Adrenal gland (tissue), 12 donors: Measurements from ENCODE around the gene GPM6B. TPM values are rescaled to one million over a fixed set of nuclear protein-coding genes. Genes with fewer than 3 reads are reported as not detected.

ENCODE experiments used
- DNase-seq, 7 donors: peaks; one replicate each; pipeline ENCODE4 v3.0.0-alpha.2; 2019 to 2020
- H3K27ac ChIP-seq, 5 donors: fragments of 200-600 bp; sonication (generic) in 4 of 5; 1 replicate in 3 of 5; 2 replicates in 2 of 5; pipeline versions ENCODE4 v1.5.1 to v1.8.0; 2016 to 2020; ENCODE audit warnings: mild to moderate bottlenecking in 1 of 5
- H3K27me3 ChIP-seq: fragments of 200-600 bp; 2 replicates; pipeline ENCODE4 v1.8.0; 2021
- H3K36me3 ChIP-seq, 2 donors: fragments of 200-600 bp; replicated peaks in 1 of 2; 1 replicate in 1 of 2; 2 replicates in 1 of 2; pipeline versions ENCODE4 v1.5.1 to v1.8.0; 2018 to 2022
- H3K4me1 ChIP-seq, 2 donors: fragments of 200-600 bp; replicated peaks in 1 of 2; 1 replicate in 1 of 2; 2 replicates in 1 of 2; pipeline versions ENCODE4 v1.5.1 to v1.8.0; 2018 to 2021
- H3K4me3 ChIP-seq, 4 donors: fragments of 200-600 bp; sonication (generic) in 3 of 4; one replicate each; pipeline ENCODE4 v1.5.1; 2016 to 2018
- H3K9me3 ChIP-seq, 3 donors: fragments of 200-600 bp; sonication (generic) in 1 of 3; replicated peaks in 1 of 3; 1 replicate in 2 of 3; 2 replicates in 1 of 3; pipeline versions ENCODE4 v1.5.1 to v1.8.0; 2016 to 2021
- POLR2A ChIP-seq, 2 donors: fragments of 450-650 bp; IDR thresholded peaks; one replicate each; pipeline ENCODE4 v1.6.1; 2017; ENCODE audit warnings: antibody characterized with exemption in 2 of 2, mild to moderate bottlenecking in 2 of 2, moderate library complexity in 1 of 2
- WGBS, 4 donors: extraction: QIAGEN DNeasy Blood & Tissue Kit in 2 of 4; methylation state at CpG; one replicate each; pipeline versions ENCODE4 v1.1.5 to v1.1.7; 2013 to 2017; 5-methylcytosine and 5-hydroxymethylcytosine counted together
- intact Hi-C, 2 donors: fragments of 100-400 bp; cut with DNase I; formaldehyde crosslinking; loops; one replicate each; pipeline versions ENCODE4 v1.14.1 to v1.15.0; 2022 to 2023
- polyA plus RNA-seq, 3 donors: library from polyadenylated mRNA; stranded (reverse); fragments of 200-250 nt in 2 of 3; fragments of 350-450 nt in 1 of 3; fragmentation: Illumina TruSeq in 1 of 3; extraction: RNeasy Lipid Tissue Mini Kit (QIAGEN cat#74804) in 1 of 3; gene quantifications; one replicate each; pipeline ENCODE4 v1.2.3, GENCODE V29; 2013 to 2014
- total RNA-seq, 9 donors: library from RNA; depleted of rRNA in 4 of 9; stranded (reverse); fragments of >200 nt in 4 of 9; fragments of 120-200 nt in 1 of 9; fragmentation: NEBNext Ultra II Directional in 1 of 9; extraction: Animal tissue kit (Norgen Biotek cat#: 25700) in 1 of 9; gene quantifications; one replicate each; pipeline versions ENCODE4 v1.1.0 to v1.2.4, GENCODE V29; 2013 to 2023
- TF ChIP-seq, protein P1 (sequence below), 6 experiments: fragments of 450-650 bp in 4 of 6; fragments of 200-600 bp in 2 of 6; sonication (generic) in 1 of 6; IDR thresholded peaks; 1 replicate in 5 of 6; 2 replicates in 1 of 6; pipeline versions ENCODE4 v1.5.1 to v1.8.0; 2016 to 2021; ENCODE audit warnings: antibody characterized with exemption in 6 of 6, mild to moderate bottlenecking in 2 of 6, moderate library complexity in 1 of 6
- donor health status: healthy with polysubstance abuse.
- donor health status: Bipolar disorder and iron deficiency.
- donor health status: DM: yes; HTN: yes; CAD: no.
- donor health status: DM: no; HTN: no; CAD: no.
- donor health status: DM: no; HTN: no; CAD: no.
- donor health status: DM: yes; HTN: yes; CAD: no.

Gene GPM6B
- total and polyA plus RNA-seq, 12 donors: 1.0 to 7.5 (median 4.2) TPM

DNA sequence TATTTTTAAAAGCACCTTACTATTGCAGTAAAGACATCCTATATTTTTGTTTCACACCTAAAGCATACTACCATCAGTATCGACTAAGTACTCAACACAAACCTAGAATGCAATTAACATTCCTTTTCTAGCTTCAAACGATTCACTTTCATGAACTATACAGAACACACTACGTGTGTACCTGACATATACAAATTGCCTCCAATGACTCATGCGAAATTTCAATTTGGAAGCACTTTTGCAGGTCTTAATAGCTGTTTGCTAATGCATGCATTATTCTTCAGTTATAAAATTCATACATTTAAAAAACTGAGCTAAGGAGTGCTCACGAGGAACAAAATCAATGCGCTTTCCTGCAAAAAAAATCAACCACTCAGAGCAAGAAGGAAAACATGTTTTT is 19.7 kb upstream of the GPM6B start:
- Histone ChIP-seq H3K4me1 (no peaks in the 10 kb centered on the region), H3K36me3 (no peaks in the 10 kb centered on the region), H3K27me3 (peaks cover 26% of the 10 kb centered on the region), H3K9me3 (no peaks in the 10 kb centered on the region), H3K4me3 (no peak overlapping the region), H3K27ac (no peak overlapping the region)
- TF ChIP-seq, protein P1, sequence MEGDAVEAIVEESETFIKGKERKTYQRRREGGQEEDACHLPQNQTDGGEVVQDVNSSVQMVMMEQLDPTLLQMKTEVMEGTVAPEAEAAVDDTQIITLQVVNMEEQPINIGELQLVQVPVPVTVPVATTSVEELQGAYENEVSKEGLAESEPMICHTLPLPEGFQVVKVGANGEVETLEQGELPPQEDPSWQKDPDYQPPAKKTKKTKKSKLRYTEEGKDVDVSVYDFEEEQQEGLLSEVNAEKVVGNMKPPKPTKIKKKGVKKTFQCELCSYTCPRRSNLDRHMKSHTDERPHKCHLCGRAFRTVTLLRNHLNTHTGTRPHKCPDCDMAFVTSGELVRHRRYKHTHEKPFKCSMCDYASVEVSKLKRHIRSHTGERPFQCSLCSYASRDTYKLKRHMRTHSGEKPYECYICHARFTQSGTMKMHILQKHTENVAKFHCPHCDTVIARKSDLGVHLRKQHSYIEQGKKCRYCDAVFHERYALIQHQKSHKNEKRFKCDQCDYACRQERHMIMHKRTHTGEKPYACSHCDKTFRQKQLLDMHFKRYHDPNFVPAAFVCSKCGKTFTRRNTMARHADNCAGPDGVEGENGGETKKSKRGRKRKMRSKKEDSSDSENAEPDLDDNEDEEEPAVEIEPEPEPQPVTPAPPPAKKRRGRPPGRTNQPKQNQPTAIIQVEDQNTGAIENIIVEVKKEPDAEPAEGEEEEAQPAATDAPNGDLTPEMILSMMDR (IDR thresholded peaks at IDR 0.05): no peak
- TF ChIP-seq POLR2A (IDR thresholded peaks at IDR 0.05): no peak
- WGBS, 4 donors: 62 to 74% (median 67%) methylated on average over 6 of the region's 6 CpGs
- intact Hi-C loops: no loop called here
- DNase-seq: no peak

GRCh38 chrX:13835825-13836224 is 18.9 kb upstream of the GPM6B start:
- H3K27ac ChIP-seq: no peak overlapping the region
- intact Hi-C loops: no loop called here
- no peak for DNase-seq
- TF ChIP-seq, protein P1 (IDR thresholded peaks at IDR 0.05): no peak
- TF ChIP-seq POLR2A (IDR thresholded peaks at IDR 0.05): no peak
- WGBS, 4 donors: 34 to 50% (median 42%) methylated on average over 2 to 4 of the region's 4 CpGs
- peaks cover 24% of the 10 kb centered on the region for H3K27me3 ChIP-seq
- H3K4me1 ChIP-seq: no peaks in the 10 kb centered on the region
- H3K4me3 ChIP-seq: no peak overlapping the region
- no peaks in the 10 kb centered on the region for H3K9me3 ChIP-seq
- H3K36me3 ChIP-seq: no peaks in the 10 kb centered on the region

DNA sequence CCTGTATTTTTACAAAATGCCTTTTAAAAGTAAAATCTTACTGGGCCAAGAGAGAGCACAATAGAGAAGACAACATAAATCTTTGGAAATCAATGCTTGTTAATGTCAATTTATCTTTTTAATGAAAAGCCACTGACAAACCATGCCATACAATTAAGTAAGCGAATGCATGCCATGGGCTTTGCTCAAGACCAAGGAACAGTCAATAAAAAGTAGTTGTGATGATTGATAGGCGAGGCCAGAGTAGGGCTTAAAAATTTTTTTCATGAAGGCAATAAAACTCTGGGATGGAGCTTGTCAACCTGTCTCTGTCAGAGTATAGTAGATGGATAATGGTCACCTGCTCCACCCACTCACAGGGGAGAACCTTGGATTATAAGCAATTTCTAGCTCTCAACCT is 17.5 kb upstream of the GPM6B start:
- Histone ChIP-seq H3K4me1 (no peaks in the 10 kb centered on the region), H3K36me3 (no peaks in the 10 kb centered on the region), H3K4me3 (no peak overlapping the region), H3K27me3 (peaks cover 15% of the 10 kb centered on the region), H3K27ac (no peak overlapping the region), H3K9me3 (no peaks in the 10 kb centered on the region)
- 53 to 86% (median 83%) methylated on average over 2 of the region's 2 CpGs for WGBS, 4 donors
- DNase-seq: no peak
- TF ChIP-seq, protein P1 (IDR thresholded peaks at IDR 0.05): no peak
- TF ChIP-seq POLR2A (IDR thresholded peaks at IDR 0.05): no peak
- intact Hi-C loops: no loop called here

- H3K27ac ChIP-seq: no peak overlapping the region
- intact Hi-C loops: no loop called here
- no peaks in the 10 kb centered on the region for H3K4me1 ChIP-seq
- TF ChIP-seq POLR2A (IDR thresholded peaks at IDR 0.05): no peak
- TF ChIP-seq, protein P1 (IDR thresholded peaks at IDR 0.05): no peak
- H3K36me3 ChIP-seq: no peaks in the 10 kb centered on the region
- H3K27me3 ChIP-seq: peaks cover 14% of the 10 kb centered on the region
- no peaks in the 10 kb centered on the region for H3K9me3 ChIP-seq
- H3K4me3 ChIP-seq: no peak overlapping the region
- 86 to 97% (median 87%) methylated on average over 4 to 5 of the region's 5 CpGs for WGBS, 4 donors
- no peak for DNase-seq
These were observed 13.1 kb upstream of the GPM6B start for GRCh38 chrX:13829983-13830382.
